ENCODE results near the gene HABP4.

Gene HABP4

DNA sequence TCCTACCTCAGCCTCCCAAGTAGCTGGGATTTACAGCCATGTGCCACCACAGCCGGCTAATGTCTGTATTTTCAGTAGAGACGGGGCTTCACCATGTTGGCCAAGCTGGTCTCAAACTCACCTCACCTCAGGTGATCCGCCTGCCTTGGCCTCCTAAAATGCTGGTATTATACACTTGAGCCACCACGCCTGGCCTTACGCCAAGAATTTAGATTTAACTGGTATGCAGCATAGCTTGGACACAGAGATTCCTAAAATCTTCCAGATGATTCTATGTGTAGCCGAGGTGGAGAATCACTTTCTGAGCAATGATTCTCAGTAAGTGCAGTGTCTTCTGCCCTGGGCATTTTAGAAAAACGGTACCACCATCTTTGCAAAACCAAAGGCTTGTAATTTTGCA is 74.1 kb downstream of the HABP4 start:
- DNase-seq (ENCODE audit: low spot score) = no peak

GRCh38 chr9:96524764-96525163 is 74.8 kb downstream of the HABP4 start:
- DNase-seq (ENCODE audit: low spot score) = no peak

GRCh38 chr9:96532173-96532572 is 82.2 kb downstream of the HABP4 start:
- no peak for DNase-seq (ENCODE audit: low spot score)

DNA sequence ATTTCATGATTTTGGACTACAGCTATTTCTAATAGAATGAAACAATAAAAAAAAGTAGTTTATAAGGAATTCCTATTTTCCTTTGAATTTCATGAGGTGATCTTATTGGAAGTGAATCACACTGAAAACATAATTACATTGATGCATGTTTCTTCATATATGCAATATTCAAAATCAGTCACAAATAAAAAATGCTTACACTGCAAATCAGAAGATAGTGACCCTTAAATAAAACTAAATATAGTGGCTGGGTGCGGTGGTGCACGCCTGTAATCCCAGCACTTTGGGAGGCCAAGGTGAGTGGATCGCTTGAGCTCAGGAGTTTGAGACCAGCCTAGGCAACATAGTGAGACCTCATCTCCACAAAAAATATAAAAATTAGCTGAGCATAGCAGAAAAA is 90.1 kb downstream of the HABP4 start:
- no peak for DNase-seq (ENCODE audit: low spot score)

Measured in LoVo (cell line).